HG02588 (cell line): Measurements from ENCODE around the gene RAI1.

ENCODE experiments used
- ATAC-seq: cut with Tn5 transposase; IDR thresholded peaks from one replicate; pipeline ENCODE4 v1.9.1; 2021; ENCODE audit warnings: mild to moderate bottlenecking, moderate library complexity; ENCODE audit not compliant: unreplicated experiment

RAI1 gene

GRCh38 chr17:17811381-17812210 lies 130.3 kb downstream of the RAI1 start:
- ATAC-seq, result no peak

- no peak for ATAC-seq
These were observed 131.2 kb downstream of the RAI1 start for GRCh38 chr17:17812211-17813054.

GRCh38 chr17:17813055-17813724 lies 131.9 kb downstream of the RAI1 start:
- no peak for ATAC-seq

GRCh38 chr17:17813725-17814095 lies 132.5 kb downstream of the RAI1 start:
- ATAC-seq, result no peak

GRCh38 chr17:17814162-17815061 lies 133.2 kb downstream of the RAI1 start:
- ATAC-seq, result no peak

- ATAC-seq, result no peak
These were observed 133.8 kb downstream of the RAI1 start for GRCh38 chr17:17815062-17815406.

- no peak for ATAC-seq
These were observed 134.4 kb downstream of the RAI1 start for GRCh38 chr17:17815436-17816200.

- no peak for ATAC-seq
These were observed 135.1 kb downstream of the RAI1 start for GRCh38 chr17:17816240-17816814.

GRCh38 chr17:17816831-17817551 lies 135.7 kb downstream of the RAI1 start:
- no peak for ATAC-seq

GRCh38 chr17:17817552-17817947 lies 136.3 kb downstream of the RAI1 start:
- no peak for ATAC-seq

- ATAC-seq, result no peak
These were observed 136.8 kb downstream of the RAI1 start for GRCh38 chr17:17818088-17818526.

- ATAC-seq, result no peak
These were observed 137.9 kb downstream of the RAI1 start for GRCh38 chr17:17819111-17819510.

GRCh38 chr17:17819561-17819995 lies 138.3 kb downstream of the RAI1 start:
- ATAC-seq, result peak; percentile 55

GRCh38 chr17:17820046-17820445 lies 138.8 kb downstream of the RAI1 start:
- ATAC-seq, result no peak

GRCh38 chr17:17820463-17821158 lies 139.4 kb downstream of the RAI1 start:
- ATAC-seq, result no peak

GRCh38 chr17:17822189-17822588 lies 140.9 kb downstream of the RAI1 start:
- no peak for ATAC-seq

- no peak for ATAC-seq
These were observed 141.4 kb downstream of the RAI1 start for GRCh38 chr17:17822616-17823015.
